SK-N-SH (cell line): ENCODE results near the gene STPG1.

ENCODE experiments used
- CTCF ChIP-seq: fragments of 200-600 bp; sonication (generic); IDR thresholded peaks from 2 replicates; pipeline ENCODE4 v1.6.1; 2017; ENCODE audit warnings: antibody characterized with exemption, mild to moderate bottlenecking, moderate library complexity
- RAD21 ChIP-seq: IDR thresholded peaks from 2 replicates; pipeline ENCODE4 v1.6.1; 2012; ENCODE audit warnings: mild to moderate bottlenecking, low read length
- RCOR1 ChIP-seq: fragments of 150-350 bp; IDR thresholded peaks from 2 replicates; pipeline ENCODE4 v1.6.1; 2017; ENCODE audit warnings: antibody characterized with exemption, low read length

GRCh38 chr1:24362396-24362795, 51.2 kb downstream of the STPG1 start:
- TF ChIP-seq RCOR1 (no peak), RAD21 (no peak), CTCF (no peak)
